Endothelial cell (in vitro differentiated cells): ENCODE measurements around the gene GPR32. TPM values are rescaled to one million over a fixed set of nuclear protein-coding genes. Genes with fewer than 3 reads are reported as not detected.
"Not testable (repeated sequence)": the region's sequence is repeated elsewhere in the genome, so short reads cannot be mapped to it uniquely, and the experiment has no call there.

ENCODE experiments used
- DNase-seq: peaks from one replicate; pipeline ENCODE4 v3.0.0; 2021; ENCODE audit warnings: low spot score
- H3K27ac Mint-ChIP-seq: one replicate; pipeline ENCODE4 v1.8.0; 2021; ENCODE audit warnings: mixed read lengths, inconsistent platforms; ENCODE audit not compliant: unreplicated experiment
- H3K27me3 Mint-ChIP-seq: one replicate; pipeline ENCODE4 v1.8.0; 2021; ENCODE audit warnings: mild to moderate bottlenecking, moderate library complexity, mixed read lengths, inconsistent platforms; ENCODE audit not compliant: unreplicated experiment
- H3K36me3 Mint-ChIP-seq: one replicate; pipeline ENCODE4 v1.8.0; 2021; ENCODE audit warnings: mild to moderate bottlenecking, low read depth, mixed read lengths, inconsistent platforms; ENCODE audit not compliant: unreplicated experiment
- H3K4me1 Mint-ChIP-seq: one replicate; pipeline ENCODE4 v1.8.0; 2021; ENCODE audit warnings: mild to moderate bottlenecking, mixed read lengths, inconsistent platforms; ENCODE audit not compliant: unreplicated experiment
- H3K4me3 Mint-ChIP-seq: one replicate; pipeline ENCODE4 v1.8.0; 2021; ENCODE audit warnings: mild to moderate bottlenecking, mixed read lengths, inconsistent platforms; ENCODE audit not compliant: unreplicated experiment
- H3K9me3 Mint-ChIP-seq: one replicate; pipeline ENCODE4 v1.8.0; 2021; ENCODE audit warnings: mixed read lengths, inconsistent platforms; ENCODE audit not compliant: unreplicated experiment
- CTCF ChIP-seq: fragments of 200-600 bp; sonication (generic); IDR thresholded peaks from one replicate; pipeline ENCODE4 v1.5.0; 2021; ENCODE audit warnings: antibody characterized with exemption; ENCODE audit not compliant: unreplicated experiment
- total RNA-seq: library from RNA; stranded (reverse); fragmentation: NEBNext Ultra II Directional; extraction: Animal tissue kit (Norgen Biotek cat#: 25700); gene quantifications from one replicate; pipeline ENCODE4 v1.2.1, GENCODE V29; 2021; ENCODE audit not compliant: unreplicated experiment

The GPR32 gene
- total RNA-seq, 1 donor from 2014 or later = not detected

GRCh38 chr19:50764409-50764808 is 5.9 kb upstream of the GPR32 start:
- Mint-ChIP-seq H3K27ac (no peak overlapping the region), H3K4me3 (no peak overlapping the region), H3K9me3 (peaks cover 27% of the 10 kb centered on the region), H3K27me3 (peaks cover 7% of the 10 kb centered on the region), H3K4me1 (no peaks in the 10 kb centered on the region), H3K36me3 (peaks cover 7% of the 10 kb centered on the region)
- no peak for TF ChIP-seq CTCF
- no peak for DNase-seq

- not testable (repeated sequence) for H3K27me3 Mint-ChIP-seq, H3K4me3 Mint-ChIP-seq, DNase-seq, H3K4me1 Mint-ChIP-seq, H3K27ac Mint-ChIP-seq, H3K36me3 Mint-ChIP-seq
- peaks cover 21% of the 10 kb centered on the region for H3K9me3 Mint-ChIP-seq
These were observed 3.5 kb upstream of the GPR32 start for GRCh38 chr19:50766746-50767145.

- DNase-seq, H3K36me3 Mint-ChIP-seq, H3K4me1 Mint-ChIP-seq, H3K4me3 Mint-ChIP-seq, H3K27me3 Mint-ChIP-seq: not testable (repeated sequence)
- peak overlapping the region; percentile 22 for H3K27ac Mint-ChIP-seq
- peaks cover 21% of the 10 kb centered on the region for H3K9me3 Mint-ChIP-seq
These were observed 3.0 kb upstream of the GPR32 start for GRCh38 chr19:50767263-50767662.

- Mint-ChIP-seq H3K27me3 (peaks cover 7% of the 10 kb centered on the region), H3K36me3 (peaks cover 8% of the 10 kb centered on the region), H3K27ac (no peak overlapping the region), H3K4me1 (no peaks in the 10 kb centered on the region), H3K9me3 (peaks cover 21% of the 10 kb centered on the region), H3K4me3 (no peak overlapping the region)
- TF ChIP-seq CTCF = no peak
- no peak for DNase-seq
These were observed 2.0 kb upstream of the GPR32 start for GRCh38 chr19:50768277-50768676.

GRCh38 chr19:50770888-50771287 is 624 bp downstream of the GPR32 start:
- H3K9me3 Mint-ChIP-seq = peaks cover 19% of the 10 kb centered on the region
- peaks cover 7% of the 10 kb centered on the region for H3K27me3 Mint-ChIP-seq
- no peak for DNase-seq
- peaks cover 4% of the 10 kb centered on the region for H3K36me3 Mint-ChIP-seq
- H3K4me3 Mint-ChIP-seq = peak overlapping the region; percentile 5
- no peak for TF ChIP-seq CTCF
- H3K4me1 Mint-ChIP-seq = no peaks in the 10 kb centered on the region
- no peak overlapping the region for H3K27ac Mint-ChIP-seq

- Mint-ChIP-seq H3K4me1 (no peaks in the 10 kb centered on the region), H3K9me3 (peaks cover 11% of the 10 kb centered on the region), H3K27ac (no peak overlapping the region), H3K4me3 (no peak overlapping the region), H3K36me3 (peaks cover 4% of the 10 kb centered on the region), H3K27me3 (peaks cover 5% of the 10 kb centered on the region)
- no peak for DNase-seq
- TF ChIP-seq CTCF = no peak
These were observed 2.2 kb downstream of the GPR32 start for GRCh38 chr19:50772476-50772875.

- H3K4me3 Mint-ChIP-seq, H3K36me3 Mint-ChIP-seq: not testable (repeated sequence)
- peaks cover 10% of the 10 kb centered on the region for H3K9me3 Mint-ChIP-seq
These were observed 2.6 kb downstream of the GPR32 start for GRCh38 chr19:50772912-50773311.

GRCh38 chr19:50773454-50773853 is 3.2 kb downstream of the GPR32 start:
- H3K36me3 Mint-ChIP-seq, H3K4me1 Mint-ChIP-seq, H3K4me3 Mint-ChIP-seq, H3K27me3 Mint-ChIP-seq, DNase-seq, H3K27ac Mint-ChIP-seq: not testable (repeated sequence)
- peaks cover 10% of the 10 kb centered on the region for H3K9me3 Mint-ChIP-seq

More at GRCh38 chr19:50772912-50773311, 2.6 kb downstream of the GPR32 start:
- H3K27ac Mint-ChIP-seq, H3K27me3 Mint-ChIP-seq, DNase-seq, H3K4me1 Mint-ChIP-seq: not testable (repeated sequence)
